CD4-positive, alpha-beta T cell treated with Interleukin-6 at 100 ng/mL for 8 hours (primary cell): ENCODE results near the gene STRA6.
"Not testable (repeated sequence)": the region's sequence is repeated elsewhere in the genome, so short reads cannot be mapped to it uniquely, and the experiment has no call there.

Source experiments
- DNase-seq: peaks from one replicate; pipeline ENCODE4 v3.0.0-alpha.2; 2020; ENCODE audit warnings: mixed read lengths, low spot score

STRA6 gene

GRCh38 chr15:74179983-74180880, 22.4 kb downstream of the STRA6 start:
- no peak for DNase-seq

GRCh38 chr15:74179101-74179841, 23.3 kb downstream of the STRA6 start:
- DNase-seq, result no peak

- no peak for DNase-seq
Observed at GRCh38 chr15:74178326-74179100, 24.1 kb downstream of the STRA6 start.

- no peak for DNase-seq
Observed at GRCh38 chr15:74176262-74177214, 26.0 kb downstream of the STRA6 start.

- DNase-seq, result no peak
Observed at GRCh38 chr15:74175271-74176191, 27.1 kb downstream of the STRA6 start.

GRCh38 chr15:74174958-74175253, 27.7 kb downstream of the STRA6 start:
- DNase-seq, result no peak

- DNase-seq, result no peak
Observed at GRCh38 chr15:74174219-74174957, 28.2 kb downstream of the STRA6 start.

- no peak for DNase-seq
Observed at GRCh38 chr15:74173380-74174218, 29.0 kb downstream of the STRA6 start, which contains the start of gene ISLR. ISLR (plus strand) TSS chr15:74173710; CDS start chr15:74174859, 1,149 bp downstream.

- DNase-seq, result no peak
Observed at GRCh38 chr15:74172701-74173379, 29.7 kb downstream of the STRA6 start.

GRCh38 chr15:74171965-74172541, 30.5 kb downstream of the STRA6 start:
- no peak for DNase-seq

- DNase-seq, result no peak
Observed at GRCh38 chr15:74170875-74171578, 31.6 kb downstream of the STRA6 start.

GRCh38 chr15:74170071-74170844, 32.3 kb downstream of the STRA6 start:
- DNase-seq, result no peak

- DNase-seq, result no peak
Observed at GRCh38 chr15:74168711-74169126, 33.9 kb downstream of the STRA6 start.

- DNase-seq, result no peak
Observed at GRCh38 chr15:74167891-74168331, 34.7 kb downstream of the STRA6 start.

- no peak for DNase-seq
Observed at GRCh38 chr15:74165461-74165860, 37.1 kb downstream of the STRA6 start.

- DNase-seq, result not testable (repeated sequence)
Observed at GRCh38 chr15:74162195-74162536, 40.4 kb downstream of the STRA6 start.
